Astrocyte (in vitro differentiated cells and primary cell): ENCODE measurements around the gene S1PR1.

Experiments
- CTCF ChIP-seq: IDR thresholded peaks from 2 replicates; pipeline ENCODE4 v1.5.1; 2011; ENCODE audit warnings: low read depth, mild to moderate bottlenecking, inconsistent platforms, low read length, moderate library complexity; ENCODE audit not compliant: insufficient read depth
- EZH2 ChIP-seq: IDR thresholded peaks from 2 replicates; pipeline ENCODE4 v1.6.1; 2012; ENCODE audit warnings: mild to moderate bottlenecking, low read length, inconsistent platforms; ENCODE audit not compliant: insufficient read depth

- no peak for TF ChIP-seq CTCF
- no peak for TF ChIP-seq EZH2
Measured at GRCh38 chr1:101240041-101240430, 3.2 kb downstream of the S1PR1 start.
